ENCODE measurements around the gene TRAPPC12. TPM values are rescaled to one million over a fixed set of nuclear protein-coding genes. Genes with fewer than 3 reads are reported as not detected.

The TRAPPC12 gene
- total and polyA plus RNA-seq, 12 donors, result 71.9 to 256 (median 89.6) TPM

DNA sequence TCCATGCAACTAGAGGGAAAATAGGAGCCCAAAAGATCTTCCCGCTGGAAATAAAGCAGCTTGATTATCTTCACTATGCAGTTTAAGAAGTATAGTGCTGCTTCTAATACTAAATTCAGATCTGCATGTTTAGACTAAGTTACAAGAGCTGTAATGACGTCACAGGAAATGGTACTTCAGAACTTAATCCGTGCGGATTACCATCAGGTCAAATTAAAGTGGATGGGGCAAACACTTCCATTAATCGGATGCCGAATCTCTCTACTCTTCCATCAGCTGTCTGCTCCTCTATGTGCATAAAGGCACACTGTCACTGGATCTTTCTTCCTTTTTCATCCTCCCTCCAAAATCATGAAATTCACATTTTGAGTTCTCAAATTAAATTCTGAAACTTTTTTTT, 52.6 kb downstream of the TRAPPC12 start:
- H3K27ac ChIP-seq, result no peak overlapping the region
- peaks cover 0 to 28% (median 11%) of the 10 kb centered on the region in 9 donors for H3K4me1 ChIP-seq
- TF ChIP-seq, protein P1, sequence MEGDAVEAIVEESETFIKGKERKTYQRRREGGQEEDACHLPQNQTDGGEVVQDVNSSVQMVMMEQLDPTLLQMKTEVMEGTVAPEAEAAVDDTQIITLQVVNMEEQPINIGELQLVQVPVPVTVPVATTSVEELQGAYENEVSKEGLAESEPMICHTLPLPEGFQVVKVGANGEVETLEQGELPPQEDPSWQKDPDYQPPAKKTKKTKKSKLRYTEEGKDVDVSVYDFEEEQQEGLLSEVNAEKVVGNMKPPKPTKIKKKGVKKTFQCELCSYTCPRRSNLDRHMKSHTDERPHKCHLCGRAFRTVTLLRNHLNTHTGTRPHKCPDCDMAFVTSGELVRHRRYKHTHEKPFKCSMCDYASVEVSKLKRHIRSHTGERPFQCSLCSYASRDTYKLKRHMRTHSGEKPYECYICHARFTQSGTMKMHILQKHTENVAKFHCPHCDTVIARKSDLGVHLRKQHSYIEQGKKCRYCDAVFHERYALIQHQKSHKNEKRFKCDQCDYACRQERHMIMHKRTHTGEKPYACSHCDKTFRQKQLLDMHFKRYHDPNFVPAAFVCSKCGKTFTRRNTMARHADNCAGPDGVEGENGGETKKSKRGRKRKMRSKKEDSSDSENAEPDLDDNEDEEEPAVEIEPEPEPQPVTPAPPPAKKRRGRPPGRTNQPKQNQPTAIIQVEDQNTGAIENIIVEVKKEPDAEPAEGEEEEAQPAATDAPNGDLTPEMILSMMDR (IDR thresholded peaks at IDR 0.05), result no peak
- peaks cover 0 to 89% (median 11%) of the 10 kb centered on the region in 9 donors for H3K36me3 ChIP-seq
- ATAC-seq, result no peak
- H3K4me3 ChIP-seq, result no peak overlapping the region
- no peaks in the 10 kb centered on the region for H3K9me3 ChIP-seq
- no peak for DNase-seq
- H3K27me3 ChIP-seq, result no peaks in the 10 kb centered on the region
- 90 to 93% methylated on average over 6 of the region's 6 CpGs for WGBS, 2 donors
- intact Hi-C loops (cut with DNase I), result no loop called here

DNA sequence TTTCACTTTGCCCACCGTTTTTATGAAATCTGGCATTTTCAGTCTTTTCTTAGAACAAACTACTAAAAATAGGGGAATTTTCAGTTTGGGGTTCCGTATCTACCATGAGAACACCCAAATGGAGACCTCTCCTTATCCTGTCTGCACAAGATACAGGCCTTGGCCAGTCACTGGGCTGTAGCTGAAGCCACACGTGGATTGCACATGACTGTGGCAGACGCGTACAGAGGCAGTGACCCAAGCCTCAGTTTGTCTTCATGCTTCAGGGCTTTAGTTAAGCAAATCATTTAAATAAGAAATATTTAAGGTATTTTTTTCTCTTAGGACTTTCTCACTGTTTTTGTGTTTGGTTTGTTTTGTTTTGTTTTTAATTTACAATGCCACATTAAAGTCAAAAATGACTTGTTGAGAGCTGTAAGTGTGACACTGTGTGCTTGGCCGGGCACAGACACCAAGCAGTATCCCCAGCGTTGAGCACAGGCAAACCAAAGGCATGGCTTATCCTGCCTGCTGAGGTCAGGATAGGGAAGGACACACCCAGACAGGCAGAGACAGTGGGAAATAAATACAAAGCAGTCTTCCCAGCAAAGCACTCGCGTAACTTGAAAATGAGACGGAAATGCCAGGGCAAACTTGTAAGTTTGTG, 53.3 kb downstream of the TRAPPC12 start:
- Histone ChIP-seq H3K27ac (peak overlapping the region in 5 of 10 donors; percentile 5 to 64 (median 53)), H3K27me3 (no peaks in the 10 kb centered on the region), H3K36me3 (peaks cover 0 to 82% (median 11%) of the 10 kb centered on the region in 9 donors), H3K4me1 (peaks cover 0 to 28% (median 11%) of the 10 kb centered on the region in 9 donors), H3K4me3 (no peak overlapping the region), H3K9me3 (no peaks in the 10 kb centered on the region)
- TF ChIP-seq, protein P1 (IDR thresholded peaks at IDR 0.05), result no peak
- DNase-seq (no peak), ATAC-seq (peak; percentile 17 to 92 (median 74))
- intact Hi-C loops (cut with DNase I), result no loop called here
- WGBS, 2 donors, result 74 to 83% methylated on average over 10 of the region's 10 CpGs

DNA sequence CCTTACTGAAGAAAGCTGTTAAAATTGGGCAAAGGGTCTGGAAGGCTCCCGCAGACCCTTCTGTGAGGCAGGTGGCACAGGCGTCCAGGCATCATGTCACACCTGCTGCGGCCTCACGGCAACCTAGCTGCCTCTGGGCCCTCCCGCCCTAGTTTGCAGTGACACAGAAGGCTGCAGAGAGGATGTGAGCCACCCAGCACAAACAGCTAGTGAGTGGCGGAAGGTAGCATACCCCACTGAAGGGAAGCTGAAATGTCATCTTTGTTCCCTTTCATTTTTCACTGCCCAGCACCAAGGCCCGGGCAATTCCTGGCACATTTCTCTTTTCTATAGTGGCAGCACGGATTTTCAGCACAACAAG, 53.8 kb downstream of the TRAPPC12 start:
- TF ChIP-seq, protein P1 (IDR thresholded peaks at IDR 0.05), result no peak
- 85 to 90% methylated on average over 8 of the region's 8 CpGs for WGBS, 2 donors
- H3K9me3 ChIP-seq, result no peaks in the 10 kb centered on the region
- intact Hi-C loops (cut with DNase I), result no loop called here
- ATAC-seq (peak in 5 of 8 donors; percentile 28 to 70 (median 33)), DNase-seq (no peak)
- no peaks in the 10 kb centered on the region for H3K27me3 ChIP-seq
- H3K36me3 ChIP-seq, result peaks cover 0 to 77% (median 11%) of the 10 kb centered on the region in 9 donors
- H3K4me3 ChIP-seq, result no peak overlapping the region
- peaks cover 0 to 28% (median 11%) of the 10 kb centered on the region in 9 donors for H3K4me1 ChIP-seq
- peak overlapping the region in 5 of 10 donors; percentile 5 to 64 (median 53) for H3K27ac ChIP-seq

DNA sequence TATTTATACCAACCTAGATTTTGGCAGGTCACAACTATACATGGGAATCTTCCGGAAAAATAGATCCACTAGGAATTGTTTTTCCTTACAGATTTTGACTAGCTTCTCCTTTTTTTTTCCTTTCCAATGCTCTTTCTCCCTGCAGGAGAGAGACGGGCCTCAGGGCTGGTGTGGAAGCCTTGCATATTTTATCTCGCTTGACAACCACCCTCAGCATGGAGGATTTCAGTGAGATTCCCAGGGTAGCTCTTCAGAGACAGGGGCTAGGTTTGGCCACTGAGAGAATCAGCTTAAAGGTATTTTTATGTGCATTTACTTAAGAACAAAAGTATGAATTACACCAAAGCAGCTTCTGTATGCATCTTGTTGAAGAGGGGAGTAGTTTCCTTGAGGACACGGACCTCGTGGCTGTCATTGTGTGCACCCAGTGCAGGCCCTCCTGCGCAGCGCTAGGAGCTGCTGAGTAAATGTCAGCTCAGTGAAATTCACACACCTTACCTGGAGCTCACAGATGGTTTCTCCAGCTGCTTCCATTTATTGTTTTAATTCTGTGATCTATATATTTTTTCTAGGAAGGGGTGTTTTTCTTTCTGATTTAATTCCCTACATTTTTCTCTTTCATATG, 54.4 kb downstream of the TRAPPC12 start:
- Histone ChIP-seq H3K9me3 (no peaks in the 10 kb centered on the region), H3K4me1 (peaks cover 0 to 26% (median 11%) of the 10 kb centered on the region in 9 donors), H3K4me3 (no peak overlapping the region), H3K36me3 (peaks cover 0 to 71% (median 11%) of the 10 kb centered on the region in 9 donors), H3K27ac (peak overlapping the region in 2 of 10 donors; percentile 5 to 64), H3K27me3 (no peaks in the 10 kb centered on the region)
- intact Hi-C loops (cut with DNase I), result no loop called here
- TF ChIP-seq, protein P1 (IDR thresholded peaks at IDR 0.05), result no peak
- WGBS, 2 donors, result 82% methylated on average over 7 of the region's 7 CpGs
- ATAC-seq (no peak), DNase-seq (no peak)

Measured in heart right ventricle (tissue), 16 donors.